GM13976 (cell line): ENCODE data around the gene PLXND1.

Source experiments
- DNase-seq: peaks from one replicate; pipeline ENCODE4 v3.0.0; 2012; ENCODE audit warnings: low spot score
- CTCF ChIP-seq: IDR thresholded peaks from 2 replicates; pipeline ENCODE4 v1.5.1; 2012; ENCODE audit warnings: borderline replicate concordance, mild to moderate bottlenecking; ENCODE audit not compliant: insufficient read depth; ENCODE audit errors: extremely low read depth, missing control alignments, control extremely low read depth
- in situ Hi-C: fragments of 300-500 bp; cut with MboI; formaldehyde crosslinking; loops from one replicate; pipeline ENCODE4 v1.12.0; 2022; ENCODE audit warnings: low sequenced_read_pairs, mixed read lengths, inconsistent platforms; ENCODE audit not compliant: unreplicated experiment

The PLXND1 gene

GRCh38 chr3:129565902-129566301, 40.6 kb downstream of the PLXND1 start:
- in situ Hi-C loops = no loop called here
- DNase-seq = no peak
- no peak for TF ChIP-seq CTCF

- no peak for DNase-seq
- TF ChIP-seq CTCF = no peak
- in situ Hi-C loops = no loop called here
Measured at GRCh38 chr3:129564981-129565644, 41.4 kb downstream of the PLXND1 start.

GRCh38 chr3:129563850-129564535, 42.5 kb downstream of the PLXND1 start:
- no peak for TF ChIP-seq CTCF

GRCh38 chr3:129563332-129563731, 43.1 kb downstream of the PLXND1 start:
- TF ChIP-seq CTCF = no peak
- in situ Hi-C loops = no loop called here

More at GRCh38 chr3:129563850-129564535, 42.5 kb downstream of the PLXND1 start:
- in situ Hi-C loops = no loop called here
- no peak for DNase-seq

GRCh38 chr3:129562803-129563202, 43.7 kb downstream of the PLXND1 start:
- in situ Hi-C loops = no loop called here
- no peak for DNase-seq
- TF ChIP-seq CTCF = no peak

More at GRCh38 chr3:129563332-129563731, 43.1 kb downstream of the PLXND1 start:
- no peak for DNase-seq

- in situ Hi-C loops = no loop called here
- TF ChIP-seq CTCF = no peak
- DNase-seq = no peak
Measured at GRCh38 chr3:129561619-129562248, 44.7 kb downstream of the PLXND1 start.
